SJSA1 (cell line): ENCODE measurements around the gene GRB10. TPM values are rescaled to one million over a fixed set of nuclear protein-coding genes. Genes with fewer than 3 reads are reported as not detected.

ENCODE experiments used
- DNase-seq, 2 experiments: peaks; one replicate each; pipeline ENCODE4 v3.0.0-alpha.2; 2015 to 2020; ENCODE audit warnings: low spot score in 2 of 2, low read depth in 1 of 2
- H3K27ac ChIP-seq: fragments of 250-450 bp; sonication (Bioruptor Pico); 2 replicates; pipeline ENCODE4 v1.5.1; 2020; ENCODE audit warnings: mild to moderate bottlenecking, moderate library complexity
- H3K27me3 ChIP-seq: fragments of 250-450 bp; sonication (Bioruptor Pico); replicated peaks from 2 replicates; pipeline ENCODE4 v1.5.1; 2020; ENCODE audit warnings: mild to moderate bottlenecking, moderate library complexity
- H3K36me3 ChIP-seq: fragments of 250-450 bp; sonication (Bioruptor Pico); 2 replicates; pipeline ENCODE4 v1.5.1; 2020; ENCODE audit warnings: mild to moderate bottlenecking
- H3K4me1 ChIP-seq: fragments of 250-450 bp; sonication (Bioruptor Pico); replicated peaks from 2 replicates; pipeline ENCODE4 v1.6.1; 2021; ENCODE audit warnings: mild to moderate bottlenecking
- H3K4me3 ChIP-seq: fragments of 250-450 bp; sonication (Bioruptor Pico); 2 replicates; pipeline ENCODE4 v1.5.1; 2020; ENCODE audit warnings: mild to moderate bottlenecking
- H3K9me3 ChIP-seq: fragments of 250-450 bp; sonication (Bioruptor Pico); replicated peaks from 2 replicates; pipeline ENCODE4 v1.5.1; 2020; ENCODE audit warnings: mild to moderate bottlenecking
- total RNA-seq: library from RNA; depleted of rRNA; stranded (reverse); fragments of >200 nt; shearing (Covaris generic); gene quantifications from 2 replicates; pipeline ENCODE4 v1.2.3, GENCODE V29; 2014

GRB10 gene
- total RNA-seq, 1 experiment from 2014 or later: 3.3 TPM

- no peak overlapping the region for H3K4me3 ChIP-seq
- DNase-seq: peak in 1 of 2 experiments; percentile 22
- H3K27ac ChIP-seq: no peak overlapping the region
Observed at GRCh38 chr7:50653126-50653864, 129.4 kb downstream of the GRB10 start.

DNA sequence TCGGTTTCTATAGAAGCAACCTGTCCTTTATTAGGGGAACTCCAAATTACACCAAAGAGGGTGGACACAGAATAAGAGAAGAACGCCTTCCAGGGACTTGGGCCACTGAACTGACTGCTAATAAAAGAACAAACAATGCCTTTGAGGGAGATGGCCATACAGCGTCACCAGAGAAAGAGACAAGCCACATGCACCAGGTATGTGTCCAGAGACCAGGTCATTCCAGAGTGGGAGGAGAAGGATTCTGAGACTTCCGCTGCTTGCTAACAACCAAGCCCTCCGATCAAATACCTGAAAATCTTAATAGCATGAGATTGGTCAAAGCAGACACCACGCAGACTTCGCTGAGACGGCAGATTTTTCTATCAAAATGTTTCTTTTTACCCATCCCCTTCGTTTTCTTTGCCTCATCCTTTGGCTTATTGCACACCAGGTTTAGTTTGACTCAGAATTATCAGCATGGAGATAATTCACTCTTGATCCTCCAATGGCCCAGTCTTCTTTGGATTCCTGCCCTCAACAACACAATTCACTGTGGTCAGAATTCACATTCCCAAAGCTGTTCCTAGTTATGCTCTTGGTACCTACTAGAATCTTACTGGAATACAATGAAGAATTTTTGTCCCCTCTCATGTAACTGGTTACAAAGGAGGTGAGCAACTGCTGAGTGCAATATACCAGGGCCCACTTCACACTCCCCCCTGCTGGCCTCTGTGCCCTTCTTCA lies 130.1 kb downstream of the GRB10 start:
- DNase-seq: no peak
- Histone ChIP-seq H3K36me3 (no peaks in the 10 kb centered on the region), H3K9me3 (no peaks in the 10 kb centered on the region), H3K27ac (no peak overlapping the region), H3K4me1 (no peaks in the 10 kb centered on the region), H3K27me3 (no peaks in the 10 kb centered on the region), H3K4me3 (no peak overlapping the region)

More at GRCh38 chr7:50653126-50653864, 129.4 kb downstream of the GRB10 start:
- Histone ChIP-seq H3K36me3 (no peaks in the 10 kb centered on the region), H3K4me1 (no peaks in the 10 kb centered on the region), H3K9me3 (no peaks in the 10 kb centered on the region), H3K27me3 (no peaks in the 10 kb centered on the region)

- no peaks in the 10 kb centered on the region for H3K9me3 ChIP-seq
- H3K4me3 ChIP-seq: no peak overlapping the region
- no peaks in the 10 kb centered on the region for H3K27me3 ChIP-seq
- H3K4me1 ChIP-seq: no peaks in the 10 kb centered on the region
- no peaks in the 10 kb centered on the region for H3K36me3 ChIP-seq
- no peak for DNase-seq
- no peak overlapping the region for H3K27ac ChIP-seq
Observed at GRCh38 chr7:50651271-50651989, 131.3 kb downstream of the GRB10 start.

- no peaks in the 10 kb centered on the region for H3K9me3 ChIP-seq
- H3K27ac ChIP-seq: no peak overlapping the region
- no peaks in the 10 kb centered on the region for H3K4me1 ChIP-seq
Observed at GRCh38 chr7:50650057-50650664, 132.5 kb downstream of the GRB10 start.

DNA sequence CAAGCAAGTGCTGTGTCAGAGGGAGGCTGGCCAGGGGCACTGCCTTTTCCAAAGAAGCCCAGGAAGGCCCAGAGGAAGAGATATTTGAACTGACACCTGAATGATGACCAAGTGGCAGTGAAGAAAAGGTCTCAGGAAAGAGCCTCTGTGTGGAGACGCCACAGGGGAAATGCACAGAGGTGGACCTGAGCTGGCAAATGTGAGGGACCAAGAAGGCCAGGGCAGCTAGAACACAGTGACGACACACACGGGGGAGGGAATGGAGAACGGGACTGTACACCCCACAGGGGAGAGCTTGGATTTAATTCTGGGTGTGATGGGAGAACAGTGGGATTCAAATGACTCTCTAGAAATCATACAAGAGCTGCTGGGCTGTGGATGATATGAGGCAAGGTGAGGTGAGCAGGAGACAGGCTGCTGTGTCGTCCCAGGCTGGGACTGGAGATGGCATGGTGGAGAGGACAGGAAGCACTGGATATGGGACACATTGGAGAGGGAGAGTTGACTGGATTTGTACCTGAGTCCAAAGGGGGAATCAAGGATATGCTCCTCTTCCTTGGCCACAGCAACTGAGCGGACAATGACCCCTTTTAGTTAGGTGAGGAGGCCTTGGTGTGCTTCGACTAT lies 133.3 kb downstream of the GRB10 start:
- Histone ChIP-seq H3K4me3 (no peak overlapping the region), H3K36me3 (no peaks in the 10 kb centered on the region), H3K9me3 (no peaks in the 10 kb centered on the region), H3K4me1 (no peaks in the 10 kb centered on the region), H3K27ac (no peak overlapping the region), H3K27me3 (no peaks in the 10 kb centered on the region)
- peak in 1 of 2 experiments; percentile 24 for DNase-seq

More at GRCh38 chr7:50650057-50650664, 132.5 kb downstream of the GRB10 start:
- DNase-seq: no peak
- no peaks in the 10 kb centered on the region for H3K27me3 ChIP-seq
- H3K36me3 ChIP-seq: no peaks in the 10 kb centered on the region
- no peak overlapping the region for H3K4me3 ChIP-seq

- Histone ChIP-seq H3K4me1 (no peaks in the 10 kb centered on the region), H3K4me3 (no peak overlapping the region), H3K27ac (no peak overlapping the region), H3K27me3 (no peaks in the 10 kb centered on the region), H3K36me3 (no peaks in the 10 kb centered on the region), H3K9me3 (no peaks in the 10 kb centered on the region)
- DNase-seq: no peak
Observed at GRCh38 chr7:50648570-50649169, 134.0 kb downstream of the GRB10 start.

GRCh38 chr7:50648076-50648475 lies 134.6 kb downstream of the GRB10 start:
- Histone ChIP-seq H3K4me3 (no peak overlapping the region), H3K9me3 (no peaks in the 10 kb centered on the region), H3K36me3 (no peaks in the 10 kb centered on the region), H3K27me3 (no peaks in the 10 kb centered on the region), H3K27ac (no peak overlapping the region), H3K4me1 (no peaks in the 10 kb centered on the region)
- DNase-seq: no peak

DNA sequence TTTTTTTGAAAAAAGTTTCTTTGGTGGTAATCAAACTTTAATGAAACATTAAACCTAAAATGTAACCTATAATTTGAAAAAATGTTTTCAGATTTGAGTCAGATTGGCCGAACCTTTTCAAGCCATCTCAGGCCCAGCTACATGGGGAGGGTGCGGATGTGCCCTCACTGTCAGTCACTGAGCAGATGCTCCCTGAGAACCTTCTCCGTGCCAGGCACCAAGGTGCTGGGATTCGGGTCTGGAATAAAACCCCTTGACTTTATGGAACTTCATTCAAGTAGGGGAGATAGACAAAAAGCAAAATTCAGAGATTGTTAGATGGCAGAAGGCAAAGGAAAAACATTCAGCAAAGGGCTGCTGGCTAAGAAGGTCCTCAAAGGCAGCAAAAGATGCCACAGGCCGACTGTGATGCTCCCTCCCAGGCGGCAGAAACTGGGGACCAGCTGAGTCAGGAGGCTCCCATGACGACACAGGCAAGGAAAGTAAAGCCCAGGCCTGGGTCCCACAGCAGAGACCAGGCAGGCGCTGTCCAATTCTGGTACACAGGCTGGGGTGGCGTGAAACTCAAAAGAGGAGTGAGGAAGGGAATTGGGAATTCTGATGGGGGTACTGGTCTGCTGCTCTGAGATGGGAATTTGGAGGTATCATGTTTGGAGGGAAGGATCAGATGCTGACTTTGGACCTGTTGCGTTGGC lies 135.3 kb downstream of the GRB10 start:
- H3K27me3 ChIP-seq: no peaks in the 10 kb centered on the region
- H3K27ac ChIP-seq: no peak overlapping the region
- H3K36me3 ChIP-seq: no peaks in the 10 kb centered on the region
- H3K9me3 ChIP-seq: no peaks in the 10 kb centered on the region
- no peaks in the 10 kb centered on the region for H3K4me1 ChIP-seq
- H3K4me3 ChIP-seq: no peak overlapping the region
- peak in 1 of 2 experiments; percentile 24 for DNase-seq

GRCh38 chr7:50646069-50646468 lies 136.6 kb downstream of the GRB10 start:
- no peak overlapping the region for H3K27ac ChIP-seq
- H3K4me3 ChIP-seq: no peak overlapping the region
- no peaks in the 10 kb centered on the region for H3K9me3 ChIP-seq
- no peaks in the 10 kb centered on the region for H3K4me1 ChIP-seq
- H3K36me3 ChIP-seq: no peaks in the 10 kb centered on the region
- H3K27me3 ChIP-seq: no peaks in the 10 kb centered on the region
- DNase-seq: no peak

- H3K36me3 ChIP-seq: no peaks in the 10 kb centered on the region
- DNase-seq: no peak
- H3K4me3 ChIP-seq: no peak overlapping the region
- H3K27me3 ChIP-seq: no peaks in the 10 kb centered on the region
- no peaks in the 10 kb centered on the region for H3K9me3 ChIP-seq
- no peak overlapping the region for H3K27ac ChIP-seq
- H3K4me1 ChIP-seq: no peaks in the 10 kb centered on the region
Observed at GRCh38 chr7:50645186-50645585, 137.5 kb downstream of the GRB10 start.

DNA sequence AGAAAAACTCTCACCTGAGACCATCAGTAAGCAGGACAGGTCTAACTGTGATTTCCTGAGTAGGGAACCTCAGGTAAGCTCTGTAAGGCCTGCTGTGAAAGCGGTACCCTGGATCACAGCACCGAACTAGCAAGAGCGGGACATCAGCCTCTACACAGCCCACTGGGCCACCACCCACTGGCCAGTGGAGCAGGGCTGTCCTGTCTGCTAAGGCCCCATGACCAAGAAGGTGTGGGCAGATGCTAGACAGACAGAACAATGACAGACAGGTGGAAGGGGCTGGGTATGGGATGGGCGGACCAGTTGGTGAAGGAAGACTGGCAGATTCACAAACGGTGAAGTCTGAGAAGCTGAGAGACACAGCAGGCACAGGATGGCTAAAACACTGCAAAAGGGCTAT lies 138.1 kb downstream of the GRB10 start:
- Histone ChIP-seq H3K27me3 (no peaks in the 10 kb centered on the region), H3K27ac (no peak overlapping the region), H3K36me3 (no peaks in the 10 kb centered on the region), H3K4me3 (no peak overlapping the region), H3K9me3 (no peaks in the 10 kb centered on the region), H3K4me1 (no peaks in the 10 kb centered on the region)
- DNase-seq: no peak

GRCh38 chr7:50644114-50644513 lies 138.6 kb downstream of the GRB10 start:
- H3K9me3 ChIP-seq: no peaks in the 10 kb centered on the region
- no peak overlapping the region for H3K4me3 ChIP-seq
- no peaks in the 10 kb centered on the region for H3K36me3 ChIP-seq
- H3K27me3 ChIP-seq: no peaks in the 10 kb centered on the region
- no peak for DNase-seq
- H3K4me1 ChIP-seq: no peaks in the 10 kb centered on the region
- no peak overlapping the region for H3K27ac ChIP-seq
